Ishikawa (cell line): ENCODE data around the gene RASGEF1C.
A peak's percentile ranks its signal among the peaks of the same experiment; 100 is the strongest.

Source experiments
- CEBPB ChIP-seq: IDR thresholded peaks from 2 replicates; pipeline ENCODE4 v1.6.1; 2012
- CREB1 ChIP-seq: IDR thresholded peaks from 2 replicates; pipeline ENCODE4 v1.6.1; 2012; ENCODE audit warnings: low read depth
- EP300 ChIP-seq: IDR thresholded peaks from 2 replicates; pipeline ENCODE4 v1.6.1; 2012; ENCODE audit warnings: borderline replicate concordance
- FOXM1 ChIP-seq: IDR thresholded peaks from 2 replicates; pipeline ENCODE4 v1.6.1; 2012; ENCODE audit warnings: low read depth, borderline replicate concordance
- MAX ChIP-seq: IDR thresholded peaks from 2 replicates; pipeline ENCODE4 v1.6.1; 2012
- NFIC ChIP-seq: IDR thresholded peaks from 2 replicates; pipeline ENCODE4 v1.6.1; 2012
- RAD21 ChIP-seq: IDR thresholded peaks from 2 replicates; pipeline ENCODE4 v1.6.1; 2012; ENCODE audit warnings: low read depth
- REST ChIP-seq: IDR thresholded peaks from 2 replicates; pipeline ENCODE4 v1.6.1; 2012; ENCODE audit warnings: low read depth, mild to moderate bottlenecking
- TAF1 ChIP-seq: IDR thresholded peaks from 2 replicates; pipeline ENCODE4 v1.6.1; 2012; ENCODE audit warnings: low read depth, mild to moderate bottlenecking
- TCF12 ChIP-seq: IDR thresholded peaks from 2 replicates; pipeline ENCODE4 v1.6.1; 2012; ENCODE audit warnings: low read depth
- TEAD4 ChIP-seq: IDR thresholded peaks from 2 replicates; pipeline ENCODE4 v1.6.1; 2012
- USF1 ChIP-seq: IDR thresholded peaks from 2 replicates; pipeline ENCODE4 v1.6.1; 2012
- YY1 ChIP-seq: IDR thresholded peaks from 2 replicates; pipeline ENCODE4 v1.6.1; 2012; ENCODE audit warnings: low read depth
- ZBTB7A ChIP-seq: IDR thresholded peaks from 2 replicates; pipeline ENCODE4 v1.6.1; 2012; ENCODE audit warnings: low read depth

RASGEF1C gene

GRCh38 chr5:180088561-180088960, 120.5 kb downstream of the RASGEF1C start:
- TF ChIP-seq YY1: no peak
- TF ChIP-seq TEAD4: no peak
- no peak for TF ChIP-seq RAD21
- no peak for TF ChIP-seq NFIC
- no peak for TF ChIP-seq FOXM1

- no peak for TF ChIP-seq TCF12
- no peak for TF ChIP-seq CEBPB
- no peak for TF ChIP-seq FOXM1
- TF ChIP-seq CREB1: no peak
- no peak for TF ChIP-seq YY1
- no peak for TF ChIP-seq ZBTB7A
- TF ChIP-seq NFIC: no peak
- TF ChIP-seq TAF1: no peak
- TF ChIP-seq TEAD4: no peak
- TF ChIP-seq REST: no peak
- no peak for TF ChIP-seq USF1
These were observed 122.1 kb downstream of the RASGEF1C start for GRCh38 chr5:180086816-180087399.

GRCh38 chr5:180085837-180086236, 123.2 kb downstream of the RASGEF1C start:
- TF ChIP-seq USF1 (no peak), MAX (no peak), YY1 (no peak), ZBTB7A (no peak), TEAD4 (no peak), NFIC (no peak), TAF1 (no peak), FOXM1 (no peak)

- no peak for TF ChIP-seq MAX
- TF ChIP-seq NFIC: peak; percentile 54
- TF ChIP-seq USF1: no peak
- TF ChIP-seq REST: no peak
- no peak for TF ChIP-seq TEAD4
- TF ChIP-seq ZBTB7A: no peak
These were observed 124.1 kb downstream of the RASGEF1C start for GRCh38 chr5:180084638-180085561.

GRCh38 chr5:180083529-180084060, 125.4 kb downstream of the RASGEF1C start:
- TF ChIP-seq YY1 (no peak), CREB1 (no peak), USF1 (no peak), REST (no peak), ZBTB7A (no peak), TEAD4 (no peak), TCF12 (no peak), MAX (no peak), EP300 (no peak), CEBPB (no peak), NFIC (no peak)
